ENCODE results near the gene CDC25B.
A peak's percentile ranks its signal among the peaks of the same experiment; 100 is the strongest.

The CDC25B gene

DNA sequence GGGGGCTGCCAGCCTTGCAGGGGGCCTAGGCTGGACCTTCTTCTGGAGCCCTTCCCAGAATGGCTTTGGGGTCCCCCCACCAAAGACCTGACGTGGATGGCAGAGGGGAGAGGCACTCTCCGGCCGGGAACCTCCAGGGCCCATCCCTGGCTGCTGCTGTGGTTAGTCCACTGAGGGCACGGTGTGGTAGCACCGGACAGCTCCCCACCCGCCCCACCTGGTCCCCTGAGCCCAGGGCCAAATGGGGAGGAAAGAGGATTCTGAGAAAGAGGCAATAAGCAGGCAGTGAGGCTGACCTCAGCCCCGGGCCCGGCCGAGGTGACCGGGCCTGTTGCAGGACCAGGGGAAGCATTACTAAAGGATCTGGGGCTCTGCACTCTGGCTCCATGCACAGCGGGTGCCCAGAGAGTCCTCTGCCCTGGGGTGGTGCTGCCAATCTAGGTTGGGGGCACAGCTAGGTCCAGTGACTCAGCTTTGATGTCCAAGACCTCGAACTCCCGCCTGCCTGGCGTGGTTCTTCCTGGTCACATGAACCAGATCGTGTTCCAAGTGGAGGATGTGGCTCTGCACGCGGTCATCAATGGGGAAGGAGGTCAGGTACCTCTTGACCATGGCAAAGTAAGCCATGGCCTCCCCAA is 11.8 kb upstream of the CDC25B start:
- no peak for DNase-seq (ENCODE audit: low read depth)
- H3K4me3 ChIP-seq (ENCODE audit: control insufficient read depth, low read depth, low read length), result peak overlapping the region; percentile 76
- TF ChIP-seq, protein P1, sequence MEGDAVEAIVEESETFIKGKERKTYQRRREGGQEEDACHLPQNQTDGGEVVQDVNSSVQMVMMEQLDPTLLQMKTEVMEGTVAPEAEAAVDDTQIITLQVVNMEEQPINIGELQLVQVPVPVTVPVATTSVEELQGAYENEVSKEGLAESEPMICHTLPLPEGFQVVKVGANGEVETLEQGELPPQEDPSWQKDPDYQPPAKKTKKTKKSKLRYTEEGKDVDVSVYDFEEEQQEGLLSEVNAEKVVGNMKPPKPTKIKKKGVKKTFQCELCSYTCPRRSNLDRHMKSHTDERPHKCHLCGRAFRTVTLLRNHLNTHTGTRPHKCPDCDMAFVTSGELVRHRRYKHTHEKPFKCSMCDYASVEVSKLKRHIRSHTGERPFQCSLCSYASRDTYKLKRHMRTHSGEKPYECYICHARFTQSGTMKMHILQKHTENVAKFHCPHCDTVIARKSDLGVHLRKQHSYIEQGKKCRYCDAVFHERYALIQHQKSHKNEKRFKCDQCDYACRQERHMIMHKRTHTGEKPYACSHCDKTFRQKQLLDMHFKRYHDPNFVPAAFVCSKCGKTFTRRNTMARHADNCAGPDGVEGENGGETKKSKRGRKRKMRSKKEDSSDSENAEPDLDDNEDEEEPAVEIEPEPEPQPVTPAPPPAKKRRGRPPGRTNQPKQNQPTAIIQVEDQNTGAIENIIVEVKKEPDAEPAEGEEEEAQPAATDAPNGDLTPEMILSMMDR (IDR thresholded peaks at IDR 0.05; ENCODE audit: control insufficient read depth, insufficient read depth, low read depth, low read length, missing control alignments), result no peak

DNA sequence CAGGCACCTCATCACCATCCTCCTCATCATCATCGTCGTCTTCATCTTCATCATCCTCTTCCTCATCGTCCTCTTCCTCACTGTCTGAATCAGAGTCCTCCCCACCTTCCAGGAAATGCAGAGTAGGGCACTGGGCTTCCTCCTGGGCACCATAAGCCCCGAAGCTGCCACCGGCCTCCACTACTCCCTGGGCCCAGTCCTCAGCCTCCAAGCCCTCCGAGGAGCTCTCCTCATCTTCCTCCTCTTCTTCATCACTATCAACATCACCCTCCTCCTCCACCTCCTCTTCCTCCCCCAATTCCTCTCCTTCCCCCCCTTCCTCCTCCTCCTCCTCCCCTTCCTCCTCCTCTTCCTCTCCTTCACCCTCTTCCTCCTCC is 11.3 kb upstream of the CDC25B start:
- TF ChIP-seq, protein P1 (IDR thresholded peaks at IDR 0.05; ENCODE audit: control insufficient read depth, insufficient read depth, low read depth, low read length, missing control alignments), result no peak
- H3K4me3 ChIP-seq (ENCODE audit: control insufficient read depth, low read depth, low read length), result peak overlapping the region; percentile 76
- DNase-seq (ENCODE audit: low read depth), result no peak

DNA sequence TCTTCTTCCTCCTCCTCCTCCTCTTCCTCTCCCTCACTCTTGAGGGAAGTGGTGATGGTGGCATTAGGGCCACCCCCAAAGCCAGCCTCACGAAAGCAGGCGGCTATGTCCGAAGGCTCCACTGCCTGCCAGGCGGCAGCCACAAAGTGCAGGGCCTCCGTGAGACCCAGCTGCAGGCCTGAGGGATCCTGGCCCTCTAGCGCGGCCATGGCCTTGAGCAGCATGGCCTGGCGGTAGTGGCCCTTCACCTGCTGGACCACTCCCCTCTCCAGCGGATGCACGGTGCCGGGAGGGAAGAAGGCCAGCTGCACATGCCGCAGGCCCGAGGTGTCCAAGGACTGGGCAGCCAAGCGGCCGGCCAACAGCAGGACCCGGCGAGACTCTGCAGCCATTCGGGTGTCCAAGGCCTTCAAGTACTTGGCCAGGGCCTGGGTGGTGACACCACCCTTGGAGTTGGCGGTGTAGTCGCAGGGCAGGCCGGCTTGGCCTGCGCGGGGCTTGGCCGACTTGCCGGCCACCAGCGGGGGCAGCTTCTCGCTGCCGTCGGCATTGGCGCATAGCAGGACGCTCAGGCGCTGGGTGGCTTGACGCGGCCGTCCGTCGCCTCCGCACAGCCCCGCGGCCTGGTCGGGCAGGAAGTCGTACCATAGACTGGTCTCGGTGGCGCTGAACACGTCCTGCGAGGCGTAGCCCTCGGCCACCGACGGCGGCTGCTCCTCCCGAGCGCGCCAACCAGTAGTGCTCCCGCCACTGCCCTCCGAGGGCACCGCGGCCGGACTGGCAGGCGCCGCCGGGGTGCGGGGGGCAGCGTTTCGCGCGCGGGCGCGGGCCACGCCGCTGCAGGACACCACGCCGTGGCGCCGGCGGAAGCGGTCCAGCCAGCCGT is 10.6 kb upstream of the CDC25B start:
- DNase-seq (ENCODE audit: low read depth), result no peak
- TF ChIP-seq, protein P1 (IDR thresholded peaks at IDR 0.05; ENCODE audit: control insufficient read depth, insufficient read depth, low read depth, low read length, missing control alignments), result peak; percentile 2
- peak overlapping the region; percentile 76 for H3K4me3 ChIP-seq (ENCODE audit: control insufficient read depth, low read depth, low read length)

DNA sequence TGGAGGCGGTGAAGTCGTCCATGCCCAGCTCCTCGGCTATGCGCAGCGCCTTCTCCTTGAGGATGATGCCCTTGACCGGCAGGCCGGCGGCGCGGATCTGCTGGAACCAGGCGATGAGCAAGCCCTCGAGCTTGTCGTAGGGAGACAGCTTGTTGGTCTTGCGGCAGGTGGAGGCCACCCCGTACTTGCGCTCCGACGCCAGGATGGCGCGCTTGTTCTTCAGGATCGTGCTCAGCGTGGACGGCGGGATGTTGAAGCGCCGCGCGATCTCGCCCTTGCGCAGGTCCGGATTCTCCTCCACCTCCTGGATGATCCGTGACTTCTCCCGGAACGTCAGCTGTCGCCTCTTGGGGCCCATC is 10.0 kb upstream of the CDC25B start:
- H3K4me3 ChIP-seq (ENCODE audit: control insufficient read depth, low read depth, low read length), result peak overlapping the region; percentile 76
- DNase-seq (ENCODE audit: low read depth), result no peak
- TF ChIP-seq, protein P1 (IDR thresholded peaks at IDR 0.05; ENCODE audit: control insufficient read depth, insufficient read depth, low read depth, low read length, missing control alignments), result no peak

DNA sequence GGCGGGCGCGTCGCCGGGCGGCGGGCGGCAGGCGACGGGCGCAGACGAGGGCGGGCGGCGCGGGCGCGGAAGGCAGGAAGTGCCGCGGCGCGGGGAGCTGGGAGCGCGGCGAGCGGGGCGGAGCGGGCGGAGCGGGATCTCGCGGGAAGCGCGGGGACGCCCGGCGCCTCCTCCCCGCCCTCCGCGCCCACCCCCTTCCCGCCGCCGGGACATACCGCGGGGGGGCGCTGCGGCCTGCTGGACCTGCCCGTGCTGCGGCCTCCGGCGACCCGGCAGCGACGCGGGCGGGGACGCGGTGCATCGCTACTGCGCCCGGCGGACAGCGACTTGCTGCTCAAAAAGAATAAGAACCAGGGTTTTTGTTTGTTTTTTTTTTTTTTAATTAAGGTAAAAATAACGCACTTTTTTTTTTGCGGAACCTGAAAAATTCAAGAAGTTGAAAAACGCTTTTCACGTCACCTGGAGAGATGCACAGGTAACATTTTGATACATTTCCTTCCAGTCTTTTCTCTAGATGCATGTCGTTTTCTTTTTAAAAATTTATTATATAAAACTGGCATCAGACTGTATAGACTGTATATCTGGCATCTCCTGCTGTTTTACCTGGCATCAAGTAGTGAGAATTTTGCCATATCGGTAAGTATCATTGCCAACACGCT is 9.3 kb upstream of the CDC25B start, which contains the start of gene CENPB:
Gene CENPB, minus strand, starts transcription at position 76 of the 659 bp plus-strand sequence. CDS start 257 bp downstream, outside the sequence.
- DNase-seq (ENCODE audit: low read depth), result no peak
- H3K4me3 ChIP-seq (ENCODE audit: control insufficient read depth, low read depth, low read length), result peak within 1 kb of the TSS; percentile 76

More for the DNA sequence above, 9.3 kb upstream of the CDC25B start, which contains the start of gene CENPB:
- TF ChIP-seq, protein P1 (IDR thresholded peaks at IDR 0.05; ENCODE audit: control insufficient read depth, insufficient read depth, low read depth, low read length, missing control alignments), result peak; percentile 47
